Retinal pigment epithelial cell (primary cell): ENCODE measurements around the gene LEMD1.
A peak's percentile ranks its signal among the peaks of the same experiment; 100 is the strongest.

Experiments used
- DNase-seq: peaks from one replicate; pipeline ENCODE4 v3.0.0-alpha.2; 2010; ENCODE audit warnings: low read depth
- H3K4me3 ChIP-seq: 2 replicates; pipeline ENCODE4 v1.5.1; 2011; ENCODE audit warnings: mild to moderate bottlenecking, low read length, control low read depth, moderate library complexity
- TF ChIP-seq, protein P1 (sequence below): conservative IDR thresholded peaks from 2 replicates; pipeline ENCODE4 v1.5.1; 2011; ENCODE audit warnings: low read depth, low read length, control low read depth, inconsistent platforms

LEMD1 gene

DNA sequence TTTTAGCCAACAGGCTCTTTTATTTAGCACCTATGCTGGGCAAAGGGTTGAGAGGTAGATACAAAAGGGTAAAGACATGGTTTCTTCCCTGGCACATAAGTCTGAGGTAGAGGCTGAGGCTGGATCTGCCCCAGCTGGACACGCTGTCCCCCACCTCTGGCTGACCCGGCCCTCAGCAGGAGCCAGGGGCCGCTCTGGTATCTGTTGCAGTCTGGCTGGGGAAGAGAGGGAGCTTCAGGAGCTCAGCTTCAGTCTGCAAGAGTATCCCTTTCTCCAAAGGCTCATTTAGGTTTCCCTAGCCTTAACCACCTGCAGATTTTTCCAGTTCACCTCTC lies 19.8 kb upstream of the LEMD1 start:
- TF ChIP-seq, protein P1, sequence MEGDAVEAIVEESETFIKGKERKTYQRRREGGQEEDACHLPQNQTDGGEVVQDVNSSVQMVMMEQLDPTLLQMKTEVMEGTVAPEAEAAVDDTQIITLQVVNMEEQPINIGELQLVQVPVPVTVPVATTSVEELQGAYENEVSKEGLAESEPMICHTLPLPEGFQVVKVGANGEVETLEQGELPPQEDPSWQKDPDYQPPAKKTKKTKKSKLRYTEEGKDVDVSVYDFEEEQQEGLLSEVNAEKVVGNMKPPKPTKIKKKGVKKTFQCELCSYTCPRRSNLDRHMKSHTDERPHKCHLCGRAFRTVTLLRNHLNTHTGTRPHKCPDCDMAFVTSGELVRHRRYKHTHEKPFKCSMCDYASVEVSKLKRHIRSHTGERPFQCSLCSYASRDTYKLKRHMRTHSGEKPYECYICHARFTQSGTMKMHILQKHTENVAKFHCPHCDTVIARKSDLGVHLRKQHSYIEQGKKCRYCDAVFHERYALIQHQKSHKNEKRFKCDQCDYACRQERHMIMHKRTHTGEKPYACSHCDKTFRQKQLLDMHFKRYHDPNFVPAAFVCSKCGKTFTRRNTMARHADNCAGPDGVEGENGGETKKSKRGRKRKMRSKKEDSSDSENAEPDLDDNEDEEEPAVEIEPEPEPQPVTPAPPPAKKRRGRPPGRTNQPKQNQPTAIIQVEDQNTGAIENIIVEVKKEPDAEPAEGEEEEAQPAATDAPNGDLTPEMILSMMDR = no peak
- no peak overlapping the region for H3K4me3 ChIP-seq
- DNase-seq = no peak

DNA sequence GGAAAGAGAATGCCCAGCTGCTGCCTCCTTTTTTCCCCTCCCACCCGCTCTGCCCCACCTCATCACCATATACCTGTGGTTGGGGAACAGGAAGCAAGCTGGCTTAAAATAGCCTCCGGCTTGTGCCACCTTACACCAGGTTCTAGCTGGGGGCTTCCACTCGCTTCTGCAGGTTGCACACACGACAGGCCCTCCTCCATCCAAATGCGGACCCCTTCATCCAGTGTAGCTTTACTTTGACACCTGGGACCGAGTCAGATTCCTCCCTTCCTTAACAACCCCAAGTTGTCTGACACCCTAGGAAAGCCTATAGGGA lies 19.4 kb upstream of the LEMD1 start:
- no peak for DNase-seq
- TF ChIP-seq, protein P1 = no peak
- no peak overlapping the region for H3K4me3 ChIP-seq

DNA sequence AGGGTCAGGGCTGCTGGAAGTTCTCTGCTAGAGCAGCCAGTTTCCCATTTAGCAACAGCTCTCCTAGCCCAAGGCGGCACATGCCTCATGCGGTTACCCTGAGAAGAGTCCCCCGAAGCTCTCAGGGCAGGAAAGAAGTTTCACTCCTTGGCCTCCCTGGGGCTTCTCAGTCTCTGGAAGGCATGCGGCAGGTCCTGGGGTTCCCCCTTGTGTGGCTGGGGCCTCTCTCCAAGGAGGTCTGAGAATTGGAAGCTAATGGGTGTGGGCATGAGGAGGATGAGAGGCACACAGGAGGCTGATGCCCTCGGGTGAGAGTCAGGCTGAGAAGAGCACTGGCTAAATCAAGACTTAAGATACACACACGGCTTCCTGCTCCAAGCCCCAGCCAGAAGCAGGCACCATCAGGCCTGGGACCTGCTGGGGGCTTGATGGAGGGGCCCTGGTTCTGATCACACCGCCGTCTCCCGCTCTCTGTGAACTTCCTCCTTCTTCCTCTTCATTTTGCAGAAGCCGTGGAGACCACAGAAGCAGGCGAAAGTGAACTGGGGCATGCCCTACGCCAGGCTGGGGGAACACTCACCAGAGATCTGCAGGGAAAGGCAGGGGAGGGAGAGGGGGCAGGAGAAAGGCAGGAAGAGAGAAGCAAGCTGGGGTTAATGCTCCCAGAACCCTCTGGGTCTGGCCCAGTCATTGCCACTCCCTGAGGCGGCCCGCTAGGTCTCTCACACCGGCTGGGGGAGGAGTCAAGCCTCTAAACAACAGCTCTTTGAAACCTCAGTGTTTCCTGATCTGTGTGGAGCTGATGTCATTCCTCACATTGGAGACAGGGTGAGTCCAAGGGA lies 18.8 kb upstream of the LEMD1 start:
- TF ChIP-seq, protein P1 = no peak
- DNase-seq = peak; percentile 52
- H3K4me3 ChIP-seq = no peak overlapping the region

DNA sequence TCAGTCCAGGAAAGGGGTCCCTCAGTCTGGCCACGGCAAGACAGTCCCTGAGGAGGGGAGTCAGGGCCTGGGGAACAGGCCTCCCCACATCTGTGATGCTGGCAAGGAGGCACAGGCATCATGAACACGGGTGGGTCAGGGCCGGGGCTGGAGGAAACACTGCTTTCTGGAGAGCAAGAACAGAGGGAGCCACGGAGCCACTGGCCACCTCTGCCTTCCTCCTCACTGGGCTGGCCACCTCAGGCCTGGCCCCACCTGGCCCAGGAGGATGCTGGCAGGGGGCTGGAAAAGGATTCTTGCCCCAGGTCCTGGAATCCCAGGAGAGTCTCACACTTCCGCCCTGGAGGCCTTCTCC lies 18.2 kb upstream of the LEMD1 start:
- DNase-seq = no peak
- TF ChIP-seq, protein P1 = no peak
- no peak overlapping the region for H3K4me3 ChIP-seq

DNA sequence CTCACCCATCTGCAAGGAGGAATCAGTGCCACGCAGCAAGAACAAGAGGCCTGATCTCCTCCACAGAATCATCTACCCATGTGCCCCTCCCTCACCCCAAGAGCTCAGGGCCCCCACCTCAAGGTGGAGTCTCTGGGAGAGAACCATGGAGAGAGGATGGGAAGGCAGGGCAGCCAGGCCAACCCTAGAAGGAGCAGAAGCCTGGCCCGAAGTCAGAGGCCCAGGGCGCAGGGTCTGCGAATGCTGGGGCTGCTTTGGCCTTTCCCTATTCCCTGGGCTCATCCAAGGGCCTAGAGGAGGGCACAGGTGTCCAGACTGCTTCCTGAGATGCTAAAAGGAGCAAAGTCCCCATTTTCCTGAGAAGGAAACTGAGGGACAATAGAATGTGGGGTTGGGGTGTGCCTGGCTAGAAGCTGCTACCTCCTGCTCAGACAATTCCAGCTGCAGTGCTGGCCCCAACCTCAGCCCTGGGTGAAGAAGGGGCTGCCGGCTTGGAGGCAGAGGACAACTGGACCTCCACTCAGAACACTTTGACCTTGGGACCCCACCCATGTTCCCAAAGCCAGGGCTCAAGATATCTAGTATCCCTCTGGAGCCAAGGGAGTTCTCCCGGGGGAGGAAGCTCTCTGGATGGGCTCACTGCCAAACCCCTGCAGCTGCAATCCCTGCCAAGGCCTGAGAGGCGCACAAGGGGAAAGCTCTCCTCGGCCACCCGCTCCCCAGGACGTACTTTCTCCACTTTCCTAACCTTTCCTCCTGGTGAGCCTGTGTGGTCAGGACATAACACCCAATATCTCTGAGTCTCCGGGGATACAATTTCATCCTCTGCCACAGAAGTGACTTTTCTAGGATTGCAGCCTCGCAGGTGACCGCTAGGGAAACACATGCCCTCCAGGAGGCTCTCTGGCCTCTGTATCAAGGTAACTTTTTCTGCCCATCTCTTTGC lies 16.6 kb upstream of the LEMD1 start:
- TF ChIP-seq, protein P1 = peak; percentile 78
- DNase-seq = no peak
- H3K4me3 ChIP-seq = no peak overlapping the region

DNA sequence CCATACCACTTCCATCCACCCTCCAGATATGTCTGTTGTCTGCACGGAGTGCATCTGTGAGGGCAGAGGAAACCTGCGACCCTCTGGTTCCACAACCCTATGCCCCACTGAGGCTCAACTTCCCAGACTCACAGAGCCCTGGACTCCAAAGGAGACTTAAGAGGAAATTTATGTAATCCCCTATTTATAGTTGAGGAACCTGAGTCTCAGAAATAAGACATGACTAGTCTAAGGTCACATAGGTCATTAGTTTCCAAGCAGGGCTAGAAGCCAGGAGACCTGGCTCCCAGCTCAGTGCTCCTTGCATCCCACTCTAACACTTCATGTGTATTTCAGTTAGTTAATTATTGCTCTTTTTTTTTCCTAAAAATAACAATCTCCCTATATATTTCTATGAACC lies 15.7 kb upstream of the LEMD1 start:
- TF ChIP-seq, protein P1 = no peak
- DNase-seq = no peak
- no peak overlapping the region for H3K4me3 ChIP-seq
